Measurements from ENCODE around the gene PASK.

Gene PASK

DNA sequence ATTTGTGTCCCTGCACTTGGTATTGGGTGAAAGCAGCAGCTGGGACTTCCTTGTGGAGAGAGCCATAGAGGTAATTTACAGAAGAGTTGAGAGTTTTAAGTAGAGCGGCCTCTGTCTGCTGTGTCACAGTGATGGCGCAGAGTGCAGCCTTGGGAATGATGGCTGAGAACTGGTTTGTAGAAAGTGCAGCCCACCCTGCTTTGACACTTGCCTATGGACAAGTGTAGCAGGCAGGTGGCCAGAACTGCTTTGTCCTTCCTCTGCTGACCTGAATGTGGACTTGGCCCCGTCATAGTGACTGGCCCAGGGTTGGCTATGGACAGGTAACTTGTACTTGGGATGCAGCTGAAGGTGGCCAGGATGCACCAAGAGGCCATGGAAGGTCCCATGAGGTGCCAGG is 32.9 kb upstream of the PASK start:
- in situ Hi-C loops (cut with HindIII; ENCODE audit: low sequenced_read_pairs), result no loop called here
- DNase-seq (ENCODE audit: low read depth, low spot score), result no peak
- H3K4me3 ChIP-seq (ENCODE audit: low read depth, low read length), result no peak overlapping the region
- TF ChIP-seq, protein P1, sequence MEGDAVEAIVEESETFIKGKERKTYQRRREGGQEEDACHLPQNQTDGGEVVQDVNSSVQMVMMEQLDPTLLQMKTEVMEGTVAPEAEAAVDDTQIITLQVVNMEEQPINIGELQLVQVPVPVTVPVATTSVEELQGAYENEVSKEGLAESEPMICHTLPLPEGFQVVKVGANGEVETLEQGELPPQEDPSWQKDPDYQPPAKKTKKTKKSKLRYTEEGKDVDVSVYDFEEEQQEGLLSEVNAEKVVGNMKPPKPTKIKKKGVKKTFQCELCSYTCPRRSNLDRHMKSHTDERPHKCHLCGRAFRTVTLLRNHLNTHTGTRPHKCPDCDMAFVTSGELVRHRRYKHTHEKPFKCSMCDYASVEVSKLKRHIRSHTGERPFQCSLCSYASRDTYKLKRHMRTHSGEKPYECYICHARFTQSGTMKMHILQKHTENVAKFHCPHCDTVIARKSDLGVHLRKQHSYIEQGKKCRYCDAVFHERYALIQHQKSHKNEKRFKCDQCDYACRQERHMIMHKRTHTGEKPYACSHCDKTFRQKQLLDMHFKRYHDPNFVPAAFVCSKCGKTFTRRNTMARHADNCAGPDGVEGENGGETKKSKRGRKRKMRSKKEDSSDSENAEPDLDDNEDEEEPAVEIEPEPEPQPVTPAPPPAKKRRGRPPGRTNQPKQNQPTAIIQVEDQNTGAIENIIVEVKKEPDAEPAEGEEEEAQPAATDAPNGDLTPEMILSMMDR (IDR thresholded peaks at IDR 0.05; ENCODE audit: low read depth, low read length), result no peak

DNA sequence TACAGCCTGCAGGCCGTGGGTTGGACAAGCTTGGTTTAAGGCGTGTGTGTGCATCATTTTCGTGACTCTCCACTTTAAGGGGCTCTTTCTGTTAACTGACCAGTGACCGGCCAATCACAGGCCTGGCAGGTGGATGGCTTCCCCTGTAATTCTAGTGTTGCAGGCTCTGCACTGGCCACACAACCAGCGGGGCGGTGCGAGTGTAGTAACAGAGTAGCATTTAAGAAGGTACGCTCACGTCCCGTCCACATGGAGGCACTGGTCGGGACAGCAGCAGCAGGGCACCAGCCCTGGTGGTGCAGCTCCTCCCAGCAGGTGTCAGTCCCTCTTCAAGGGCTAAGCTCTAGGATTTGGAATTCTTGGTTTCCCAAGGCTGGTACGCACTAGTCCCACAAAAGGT is 31.2 kb upstream of the PASK start:
- TF ChIP-seq, protein P1 (IDR thresholded peaks at IDR 0.05; ENCODE audit: low read depth, low read length), result no peak
- no peak overlapping the region for H3K4me3 ChIP-seq (ENCODE audit: low read depth, low read length)
- no peak for DNase-seq (ENCODE audit: low read depth, low spot score)
- in situ Hi-C loops (cut with HindIII; ENCODE audit: low sequenced_read_pairs), result no loop called here

DNA sequence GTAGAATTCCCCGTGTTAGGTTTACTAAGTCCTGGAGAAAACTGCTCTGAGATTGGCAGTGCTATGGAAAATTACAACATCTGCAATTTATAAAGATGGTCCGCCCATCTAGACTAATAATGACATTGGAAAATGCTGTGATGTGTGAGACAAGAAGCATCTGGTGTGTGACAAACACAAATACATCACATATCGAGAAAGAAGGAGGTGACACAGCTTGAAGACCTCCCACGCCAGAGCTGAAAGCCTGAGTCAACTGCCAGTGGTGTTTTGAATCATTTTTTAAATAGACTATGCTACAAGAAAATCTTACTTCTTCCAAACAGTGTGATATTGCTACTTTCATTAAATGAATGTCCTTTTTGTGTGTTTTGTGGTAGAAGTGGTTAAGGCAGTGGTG is 30.6 kb upstream of the PASK start:
- TF ChIP-seq, protein P1 (IDR thresholded peaks at IDR 0.05; ENCODE audit: low read depth, low read length), result no peak
- H3K4me3 ChIP-seq (ENCODE audit: low read depth, low read length), result no peak overlapping the region
- in situ Hi-C loops (cut with HindIII; ENCODE audit: low sequenced_read_pairs), result no loop called here
- DNase-seq (ENCODE audit: low read depth, low spot score), result no peak

DNA sequence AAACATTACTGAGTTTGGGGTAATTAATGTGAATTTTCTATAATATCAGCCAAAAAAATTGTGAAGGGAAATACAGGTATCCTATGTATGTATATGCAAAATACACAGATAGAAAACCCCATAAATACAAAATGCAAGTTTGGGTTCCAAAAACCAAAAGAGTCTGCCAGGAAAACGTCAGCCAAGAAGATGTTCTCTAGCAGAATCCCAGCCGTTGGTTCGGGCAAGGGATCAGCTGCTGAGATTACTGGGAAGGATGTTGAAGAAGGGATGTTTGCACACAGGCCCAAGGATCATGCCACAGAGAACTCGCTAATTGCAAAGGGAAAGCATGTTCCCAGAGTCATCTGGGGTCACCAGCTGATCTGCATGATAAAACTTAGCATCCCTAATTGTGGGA is 29.7 kb upstream of the PASK start:
- TF ChIP-seq, protein P1 (IDR thresholded peaks at IDR 0.05; ENCODE audit: low read depth, low read length), result no peak
- no peak overlapping the region for H3K4me3 ChIP-seq (ENCODE audit: low read depth, low read length)
- in situ Hi-C loops (cut with HindIII; ENCODE audit: low sequenced_read_pairs), result no loop called here
- DNase-seq (ENCODE audit: low read depth, low spot score), result no peak

DNA sequence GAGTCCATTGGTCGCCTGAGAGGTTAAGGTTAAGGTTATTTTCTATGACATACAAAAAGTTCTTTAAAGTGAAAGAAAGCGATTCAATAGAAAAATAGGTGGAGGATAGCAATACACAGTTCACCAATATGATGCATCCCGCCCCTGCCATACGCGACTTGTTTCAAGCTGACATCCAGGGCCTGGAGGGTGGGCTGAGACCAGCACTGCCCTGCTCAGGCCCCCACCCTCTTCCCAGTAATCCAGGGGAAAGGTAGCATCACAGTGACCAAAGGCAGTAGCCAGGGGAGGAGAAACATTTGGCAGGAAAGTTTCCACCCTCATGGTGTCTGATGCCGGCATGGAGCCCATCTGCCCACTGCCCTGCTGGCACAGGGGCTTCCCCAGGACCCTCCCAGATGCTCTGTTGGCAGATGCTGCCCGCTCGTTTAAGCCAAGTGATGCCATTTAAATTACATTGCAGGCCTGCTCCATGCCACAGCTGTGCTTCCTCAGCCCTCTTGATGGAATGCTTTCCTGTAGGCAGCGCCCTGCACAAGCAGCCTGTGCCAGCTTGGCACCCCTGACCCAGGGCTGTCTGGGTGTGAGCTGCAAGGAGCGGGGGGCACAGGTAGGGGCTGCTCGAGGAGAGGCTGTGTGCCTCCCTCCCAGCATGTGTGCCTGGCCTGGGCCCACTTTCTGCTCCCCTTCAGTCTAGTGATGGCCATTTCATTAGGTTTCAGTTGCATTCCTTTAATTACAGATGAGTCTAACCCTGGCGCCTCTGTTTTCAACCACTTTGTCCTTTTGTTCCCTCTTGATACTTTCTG is 28.5 kb upstream of the PASK start:
- no peak for DNase-seq (ENCODE audit: low read depth, low spot score)
- TF ChIP-seq, protein P1 (IDR thresholded peaks at IDR 0.05; ENCODE audit: low read depth, low read length), result no peak
- in situ Hi-C loops (cut with HindIII; ENCODE audit: low sequenced_read_pairs), result no loop called here
- no peak overlapping the region for H3K4me3 ChIP-seq (ENCODE audit: low read depth, low read length)

DNA sequence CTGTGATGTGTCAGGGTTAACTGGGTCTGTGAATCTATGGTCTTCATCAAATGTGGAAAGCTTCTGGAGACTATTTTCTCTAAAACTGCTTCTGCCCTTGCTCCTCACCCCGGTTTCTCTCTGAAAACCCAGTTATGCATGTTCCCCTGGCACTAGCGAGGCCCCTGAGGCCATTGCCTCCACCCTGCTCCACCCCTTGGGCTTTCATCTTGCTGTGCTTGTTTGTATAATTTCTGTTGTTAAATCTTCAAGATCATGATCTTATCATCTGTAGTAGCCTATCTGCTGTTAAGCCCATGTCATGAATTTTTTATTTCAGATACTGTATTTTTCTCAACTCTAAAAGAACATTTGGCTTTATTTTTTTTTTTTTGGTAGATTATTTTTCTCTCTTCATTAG is 24.3 kb upstream of the PASK start:
- in situ Hi-C loops (cut with HindIII; ENCODE audit: low sequenced_read_pairs), result no loop called here
- H3K4me3 ChIP-seq (ENCODE audit: low read depth, low read length), result no peak overlapping the region
- TF ChIP-seq, protein P1 (IDR thresholded peaks at IDR 0.05; ENCODE audit: low read depth, low read length), result no peak
- no peak for DNase-seq (ENCODE audit: low read depth, low spot score)

Data from astrocyte of the spinal cord (primary cell).